Duodenal mucosa (tissue), 2 donors: ENCODE results near the gene FRMD4A.

Experiments
- H3K27ac ChIP-seq: one replicate; pipeline ENCODE4 v1.7.0; 2013; ENCODE audit warnings: low read depth, low read length
- H3K27me3 ChIP-seq, 2 donors: one replicate each; pipeline ENCODE4 v1.7.0; 2013; ENCODE audit warnings: low read length in 2 of 2, control low read depth in 1 of 2; ENCODE audit not compliant: insufficient read depth in 2 of 2, control insufficient read depth in 1 of 2
- H3K36me3 ChIP-seq, 2 donors: one replicate each; pipeline ENCODE4 v1.7.0; 2013; ENCODE audit warnings: low read length in 2 of 2, control low read depth in 1 of 2; ENCODE audit not compliant: insufficient read depth in 2 of 2, control insufficient read depth in 1 of 2
- H3K4me1 ChIP-seq, 2 donors: one replicate each; pipeline ENCODE4 v1.7.0; 2013; ENCODE audit warnings: low read length in 2 of 2, control low read depth in 1 of 2; ENCODE audit not compliant: insufficient read depth in 2 of 2, control insufficient read depth in 1 of 2
- H3K4me3 ChIP-seq, 2 donors: one replicate each; pipeline ENCODE4 v1.7.0; 2013; ENCODE audit warnings: low read length in 2 of 2, low read depth in 1 of 2
- H3K9ac ChIP-seq, 2 donors: one replicate each; pipeline ENCODE4 v1.7.0; 2013; ENCODE audit warnings: low read length in 2 of 2, low read depth in 1 of 2
- H3K9me3 ChIP-seq, 2 donors: one replicate each; pipeline ENCODE4 v1.7.0; 2013; ENCODE audit warnings: low read length in 2 of 2, control low read depth in 1 of 2; ENCODE audit not compliant: control insufficient read depth in 1 of 2

Gene FRMD4A

DNA sequence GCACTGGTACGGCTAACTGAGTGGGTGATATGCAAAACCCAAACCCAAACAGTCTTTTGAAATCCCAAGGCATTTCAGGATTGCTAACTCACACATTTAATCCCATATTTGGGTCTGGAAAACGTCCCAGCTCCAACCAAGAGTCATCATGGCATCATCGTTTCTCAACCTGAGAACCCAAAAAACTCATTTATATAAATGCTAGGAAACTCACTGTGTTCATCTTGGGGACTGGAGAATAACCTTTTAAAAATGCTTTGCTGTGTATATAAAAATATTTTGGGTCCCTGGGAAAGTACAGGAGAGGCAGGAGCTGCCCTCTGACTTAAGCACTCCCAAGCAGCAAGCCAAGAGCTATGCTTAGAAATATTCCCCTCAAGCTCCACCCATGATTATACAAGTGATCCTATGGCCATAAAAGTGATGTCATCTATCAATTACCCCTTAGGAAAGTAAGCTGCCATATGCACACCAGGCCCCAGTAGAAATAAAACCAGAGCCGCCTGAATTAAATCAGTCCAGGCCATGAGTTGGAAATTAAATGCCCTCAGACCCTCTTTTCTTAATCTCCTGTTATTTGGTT lies 352.1 kb downstream of the FRMD4A start:
- Histone ChIP-seq H3K27me3 (no peaks in the 10 kb centered on the region), H3K9me3 (no peaks in the 10 kb centered on the region), H3K4me3 (no peak overlapping the region), H3K9ac (no peak overlapping the region), H3K27ac (no peak overlapping the region), H3K4me1 (peaks cover 0 to 3% of the 10 kb centered on the region in 2 donors), H3K36me3 (no peaks in the 10 kb centered on the region)

DNA sequence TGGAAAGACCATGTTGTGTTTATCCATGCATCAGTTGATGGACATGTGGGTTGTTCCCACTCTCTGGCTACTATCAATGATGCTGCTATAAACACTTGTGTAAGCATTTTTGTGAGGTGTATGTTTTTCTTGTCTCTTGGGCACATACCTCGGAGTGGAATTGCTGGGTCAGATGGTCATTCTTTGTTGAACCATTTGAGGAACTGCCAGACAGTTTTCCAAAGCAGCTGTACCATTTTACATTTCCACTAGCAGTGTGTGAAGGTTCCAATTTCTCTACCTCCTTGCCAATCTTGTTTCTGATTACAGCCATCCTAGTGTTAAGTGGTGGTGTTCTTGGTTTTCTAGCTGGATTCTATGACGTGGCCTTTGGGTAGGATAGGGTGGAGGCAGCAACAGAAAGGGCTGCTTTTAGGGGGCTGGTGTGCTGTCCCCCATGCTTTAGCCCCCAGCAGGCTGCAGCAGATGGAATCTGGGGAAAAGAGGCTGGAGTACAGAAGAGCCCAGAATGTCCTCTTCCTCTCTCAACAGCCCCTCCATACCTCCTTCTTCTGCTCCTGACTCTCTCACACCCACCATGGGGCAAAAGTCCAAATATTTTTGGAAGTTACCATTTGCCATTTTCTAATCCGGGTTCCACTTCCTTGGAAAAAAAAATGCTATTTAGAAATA lies 352.7 kb downstream of the FRMD4A start:
- H3K27ac ChIP-seq = no peak overlapping the region
- H3K4me1 ChIP-seq = peaks cover 0 to 3% of the 10 kb centered on the region in 2 donors
- H3K36me3 ChIP-seq = no peaks in the 10 kb centered on the region
- H3K9me3 ChIP-seq = no peaks in the 10 kb centered on the region
- H3K4me3 ChIP-seq = no peak overlapping the region
- no peaks in the 10 kb centered on the region for H3K27me3 ChIP-seq
- no peak overlapping the region for H3K9ac ChIP-seq

GRCh38 chr10:13973742-13974141 lies 357.0 kb downstream of the FRMD4A start:
- Histone ChIP-seq H3K27ac (no peak overlapping the region), H3K4me3 (no peak overlapping the region), H3K36me3 (no peaks in the 10 kb centered on the region), H3K9me3 (no peaks in the 10 kb centered on the region), H3K9ac (no peak overlapping the region), H3K4me1 (peaks cover 0 to 3% of the 10 kb centered on the region in 2 donors), H3K27me3 (no peaks in the 10 kb centered on the region)

- Histone ChIP-seq H3K36me3 (no peaks in the 10 kb centered on the region), H3K27ac (no peak overlapping the region), H3K4me1 (no peaks in the 10 kb centered on the region), H3K9ac (no peak overlapping the region), H3K4me3 (no peak overlapping the region), H3K9me3 (no peaks in the 10 kb centered on the region), H3K27me3 (no peaks in the 10 kb centered on the region)
Observed at GRCh38 chr10:13972609-13973008, 358.1 kb downstream of the FRMD4A start.

DNA sequence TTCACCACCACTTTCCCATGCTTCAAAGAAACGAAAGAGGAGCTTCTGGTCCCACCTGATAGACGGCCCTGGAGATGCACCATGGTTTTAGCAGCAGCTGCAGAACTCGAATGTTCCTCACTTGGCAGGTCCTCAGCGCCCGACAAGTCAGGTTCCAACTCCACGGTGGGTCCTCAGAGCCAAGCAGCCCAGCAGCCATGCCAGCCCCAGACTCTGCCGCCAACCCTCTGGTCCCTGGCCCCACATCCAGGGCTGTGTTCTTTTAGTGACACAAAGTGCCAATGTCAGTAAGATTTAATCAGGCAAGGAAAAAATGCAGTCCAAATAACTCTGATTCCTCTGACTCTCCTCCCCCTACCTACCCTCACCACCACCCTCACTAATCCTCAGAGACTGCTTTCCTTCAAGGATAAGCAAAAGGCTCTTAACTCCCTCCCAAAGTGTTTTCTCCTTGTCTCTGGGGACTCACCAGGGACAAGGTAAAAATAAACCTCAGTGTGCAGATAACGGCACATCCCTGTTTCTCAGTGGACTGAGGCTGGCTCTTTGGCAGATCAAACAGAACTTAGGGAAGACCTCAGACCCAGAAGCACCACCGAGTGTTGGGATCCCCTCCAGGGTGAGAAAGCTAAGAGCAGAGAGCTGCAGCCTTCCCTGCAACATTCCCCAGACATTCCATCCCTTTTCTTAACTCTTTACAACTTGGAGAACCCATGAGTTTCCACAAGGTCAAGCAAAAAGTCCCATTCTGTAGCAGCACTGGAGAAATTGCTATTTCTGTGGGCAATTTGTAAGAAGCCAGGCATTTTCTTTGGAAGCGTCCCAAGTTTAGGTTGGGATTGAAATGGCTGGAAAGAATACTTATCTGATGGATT lies 358.9 kb downstream of the FRMD4A start:
- H3K4me1 ChIP-seq = no peaks in the 10 kb centered on the region
- H3K36me3 ChIP-seq = no peaks in the 10 kb centered on the region
- no peak overlapping the region for H3K4me3 ChIP-seq
- no peaks in the 10 kb centered on the region for H3K27me3 ChIP-seq
- no peak overlapping the region for H3K27ac ChIP-seq
- H3K9me3 ChIP-seq = no peaks in the 10 kb centered on the region
- no peak overlapping the region for H3K9ac ChIP-seq

- no peaks in the 10 kb centered on the region for H3K4me1 ChIP-seq
- H3K4me3 ChIP-seq = no peak overlapping the region
- H3K27me3 ChIP-seq = no peaks in the 10 kb centered on the region
- H3K36me3 ChIP-seq = no peaks in the 10 kb centered on the region
- no peaks in the 10 kb centered on the region for H3K9me3 ChIP-seq
- H3K9ac ChIP-seq = no peak overlapping the region
- no peak overlapping the region for H3K27ac ChIP-seq
Observed at GRCh38 chr10:13970957-13971353, 359.8 kb downstream of the FRMD4A start.

DNA sequence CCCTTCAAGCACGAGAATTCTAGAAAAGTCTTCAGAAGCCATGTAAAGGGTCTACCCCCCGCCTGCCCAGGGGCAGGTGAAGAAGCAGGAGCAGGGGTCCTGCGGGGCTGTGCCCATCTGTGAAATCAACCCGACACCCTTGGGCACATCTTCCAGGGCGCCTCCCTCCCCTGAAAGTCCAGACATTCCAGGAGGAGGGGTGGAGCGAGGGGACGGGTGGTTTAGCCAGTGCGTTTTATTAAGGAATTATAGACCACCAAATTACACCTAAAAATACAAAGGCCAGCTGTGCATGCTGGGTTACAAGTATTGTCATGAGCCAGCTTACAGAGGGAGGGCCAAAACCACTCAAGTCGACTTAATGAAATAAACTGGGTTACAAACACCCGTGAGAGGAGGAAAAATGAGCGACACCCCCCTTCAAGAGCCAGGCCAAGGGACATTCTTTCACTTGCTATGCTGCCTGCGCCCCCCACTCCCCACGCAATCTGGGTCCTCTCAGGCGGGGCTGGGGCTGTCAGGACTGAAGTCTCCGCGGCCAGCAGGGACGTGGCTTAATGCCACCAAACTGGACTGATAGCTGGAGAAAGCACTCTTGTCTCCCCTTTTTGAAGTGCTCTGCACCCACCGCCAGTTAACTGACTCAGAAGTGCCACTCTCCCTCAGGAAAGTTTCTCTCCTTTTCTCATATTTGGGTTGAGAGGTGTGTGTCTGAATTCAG lies 360.3 kb downstream of the FRMD4A start:
- Histone ChIP-seq H3K9me3 (no peaks in the 10 kb centered on the region), H3K4me3 (no peak overlapping the region), H3K27me3 (no peaks in the 10 kb centered on the region), H3K36me3 (no peaks in the 10 kb centered on the region), H3K9ac (no peak overlapping the region), H3K27ac (no peak overlapping the region), H3K4me1 (no peaks in the 10 kb centered on the region)

- H3K9me3 ChIP-seq = no peaks in the 10 kb centered on the region
- no peak overlapping the region for H3K4me3 ChIP-seq
- no peaks in the 10 kb centered on the region for H3K4me1 ChIP-seq
- H3K9ac ChIP-seq = no peak overlapping the region
- H3K27ac ChIP-seq = no peak overlapping the region
- H3K27me3 ChIP-seq = no peaks in the 10 kb centered on the region
- no peaks in the 10 kb centered on the region for H3K36me3 ChIP-seq
Observed at GRCh38 chr10:13969792-13970140, 361.0 kb downstream of the FRMD4A start.

DNA sequence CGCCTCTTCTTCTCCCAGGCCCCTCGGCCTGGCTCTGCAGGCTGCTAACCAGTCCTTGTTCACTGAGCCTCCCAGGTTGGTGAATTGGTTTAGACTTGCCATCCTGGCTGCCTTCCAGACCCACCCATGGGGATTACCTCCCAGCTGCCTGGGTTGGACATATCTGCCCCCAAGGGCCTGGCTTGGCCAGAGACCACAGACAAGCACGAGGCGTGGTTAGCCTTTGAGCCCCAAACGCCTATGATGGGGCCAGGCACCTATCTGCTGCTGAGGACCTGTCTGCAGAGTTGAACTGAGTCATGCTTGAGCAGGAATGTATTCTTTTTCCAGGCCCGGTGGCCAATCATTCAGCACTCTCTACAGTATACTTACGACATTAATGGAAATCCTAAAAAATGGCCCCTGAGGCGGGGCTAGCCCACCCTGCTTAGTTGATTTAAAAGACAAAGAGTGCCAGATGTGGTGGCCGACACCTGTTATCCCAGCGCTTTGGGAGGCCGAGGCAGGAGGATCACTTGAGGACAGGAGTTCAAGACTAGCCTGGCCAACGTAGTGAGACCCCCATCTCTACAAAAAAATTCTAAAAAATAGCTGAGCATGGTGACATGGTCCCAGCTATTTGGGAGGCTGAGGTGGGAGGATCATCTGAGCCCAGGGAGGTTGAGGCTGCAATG lies 361.5 kb downstream of the FRMD4A start:
- Histone ChIP-seq H3K9ac (no peak overlapping the region), H3K27ac (no peak overlapping the region), H3K36me3 (no peaks in the 10 kb centered on the region), H3K4me1 (no peaks in the 10 kb centered on the region), H3K9me3 (no peaks in the 10 kb centered on the region), H3K27me3 (no peaks in the 10 kb centered on the region), H3K4me3 (no peak overlapping the region)
